ENCODE measurements around the gene DNAH12. TPM values are rescaled to one million over a fixed set of nuclear protein-coding genes. Genes with fewer than 3 reads are reported as not detected.

Gene DNAH12
- total and polyA plus RNA-seq, 2 of the 4 experiments (the other 2 are of a cell fraction), result under 0.01 to 0.02 TPM

- H3K4me3 ChIP-seq (ENCODE audit: insufficient read depth, low read depth, low read length), result no peak overlapping the region
- no peak overlapping the region for H3K23ac ChIP-seq (ENCODE audit: low read depth, low read length)
- H3K9me1 ChIP-seq (ENCODE audit: insufficient read depth, low read length), result peaks cover 3% of the 10 kb centered on the region; the same call in 1 of the 2 replicates
- no peak overlapping the region for H2BK5ac ChIP-seq (ENCODE audit: low read depth, low read length, poor library complexity, severe bottlenecking)
- no peaks in the 10 kb centered on the region for H3K4me1 ChIP-seq (ENCODE audit: control insufficient read depth, insufficient read depth, low read length)
- no peak overlapping the region for H2BK15ac ChIP-seq (ENCODE audit: low read depth, low read length)
- dilution Hi-C loops (cut with HindIII; ENCODE audit: low sequenced_read_pairs, unreplicated experiment), result no loop called here
- CTCF ChIA-PET, result no interaction called here
- POLR2A ChIA-PET (ENCODE audit: unreplicated experiment), result no interaction called here
- no peak overlapping the region for H2AFZ ChIP-seq (replicated peaks; ENCODE audit: low read length, poor library complexity)
- no CpG with 5 or more reads among the region's 6 CpGs for WGBS, 2 experiments (ENCODE audit: extremely low coverage in 2 of 2, insufficient read length in 1 of 2)
- no peak overlapping the region for H2AK9ac ChIP-seq (replicated peaks; ENCODE audit: low read depth, low read length, poor library complexity)
- no peak overlapping the region for H4K8ac ChIP-seq (ENCODE audit: low read depth in 2 of 2, low read length in 2 of 2)
- peaks cover 4% of the 10 kb centered on the region; the same call in 1 of the 2 replicates for H3K36me3 ChIP-seq (ENCODE audit: control insufficient read depth, insufficient read depth, low read length)
- intact Hi-C loops (cut with micrococcal nuclease), result no loop called here
- no peaks in the 10 kb centered on the region for H3K27me3 ChIP-seq (ENCODE audit: control insufficient read depth, insufficient read depth, low read length)
- DNase-seq, result peak; percentile 30
- in situ Hi-C loops (cut with MboI; ENCODE audit: low sequenced_read_pairs), result no loop called here
- H3K14ac ChIP-seq (replicated peaks; ENCODE audit: low read depth, low read length), result no peak overlapping the region
- H2BK20ac ChIP-seq (ENCODE audit: low read depth, low read length), result no peak overlapping the region
- no peak for TF ChIP-seq POLR2A (IDR thresholded peaks at IDR 0.05; ENCODE audit: low read depth, low read length)
- TF ChIP-seq MAFK (IDR thresholded peaks at IDR 0.05; ENCODE audit: low read depth, low read length), result no peak
- TF ChIP-seq ELK1 (IDR thresholded peaks at IDR 0.05; ENCODE audit: borderline replicate concordance, low read depth, low read length), result no peak
- TF ChIP-seq RCOR1 (IDR thresholded peaks at IDR 0.05; ENCODE audit: insufficient replicate concordance, low read length), result no peak
- no peak for TF ChIP-seq FOS (IDR thresholded peaks at IDR 0.05; ENCODE audit: low read depth, low read length)
- no peak for TF ChIP-seq CHD1 (IDR thresholded peaks at IDR 0.05; ENCODE audit: low read depth, low read length)
- no peak for TF ChIP-seq RFX5 (IDR thresholded peaks at IDR 0.05; ENCODE audit: low read depth, low read length)
- TF ChIP-seq CTCF (conservative IDR thresholded peaks at IDR 0.05; ENCODE audit: low read depth, low read length), result no peak
- TF ChIP-seq NFE2L2 (IDR thresholded peaks at IDR 0.05; ENCODE audit: low read depth, low read length), result no peak
- no peak for TF ChIP-seq MAZ (IDR thresholded peaks at IDR 0.05; ENCODE audit: borderline replicate concordance, low read depth, low read length)
- TF ChIP-seq USF2 (IDR thresholded peaks at IDR 0.05; ENCODE audit: low read depth, low read length), result no peak
- TF ChIP-seq SMC3 (IDR thresholded peaks at IDR 0.05; ENCODE audit: low read depth, low read length), result no peak
- TF ChIP-seq CEBPB (IDR thresholded peaks at IDR 0.05; ENCODE audit: low read depth, low read length), result no peak
- no peak for TF ChIP-seq MXI1 (IDR thresholded peaks at IDR 0.05; ENCODE audit: borderline replicate concordance, low read depth, low read length)
- TF ChIP-seq BHLHE40 (IDR thresholded peaks at IDR 0.05; ENCODE audit: low read depth, low read length), result no peak
- no peak overlapping the region for H4K91ac ChIP-seq (ENCODE audit: insufficient read depth, low read depth, low read length)
- no peaks in the 10 kb centered on the region for H3K79me1 ChIP-seq (ENCODE audit: low read depth in 1 of 2, low read length in 2 of 2)
- no peak overlapping the region for H4K5ac ChIP-seq (ENCODE audit: low read depth, low read length)
- H4K20me1 ChIP-seq (ENCODE audit: insufficient read depth, low read length), result no peaks in the 10 kb centered on the region
- no peak overlapping the region for H3K18ac ChIP-seq (ENCODE audit: low read depth, low read length)
- no peak overlapping the region for H2AK5ac ChIP-seq (ENCODE audit: low read depth, low read length)
- H3K56ac ChIP-seq (ENCODE audit: extremely low read depth, insufficient read depth, low read length), result no peak overlapping the region
- ATAC-seq (ENCODE audit: low read depth), result no peak
- H2BK120ac ChIP-seq (ENCODE audit: low read depth, low read length), result no peak overlapping the region
- H3K4ac ChIP-seq (ENCODE audit: low read depth, low read length), result no peak overlapping the region
- BruUV-seq (replicated peaks), result no TSS peak
- H3K9ac ChIP-seq (ENCODE audit: low read depth, low read length), result no peak overlapping the region
- no peak overlapping the region for H3K27ac ChIP-seq (ENCODE audit: insufficient read depth, low read length)
- no peak overlapping the region for H3K4me2 ChIP-seq (ENCODE audit: low read depth, low read length)
- H3K9me3 ChIP-seq (ENCODE audit: control insufficient read depth, insufficient read depth, low read length), result peaks cover 2% of the 10 kb centered on the region; the same call in 1 of the 2 replicates
Observed at GRCh38 chr3:57274845-57275244, 269.3 kb downstream of the DNAH12 start.

All from IMR-90 (cell line).